Type B pancreatic cell (in vitro differentiated cells): ENCODE measurements around the gene DEFB129. TPM values are rescaled to one million over a fixed set of nuclear protein-coding genes. Genes with fewer than 3 reads are reported as not detected.
"Not testable (repeated sequence)": the region's sequence is repeated elsewhere in the genome, so short reads cannot be mapped to it uniquely, and the experiment has no call there.

Experiments
- DNase-seq: peaks from one replicate; pipeline ENCODE4 v3.0.0; 2021; ENCODE audit warnings: mixed read lengths; ENCODE audit not compliant: unreplicated experiment; ENCODE audit errors: extremely low spot score
- H3K27ac Mint-ChIP-seq: 2 replicates; pipeline ENCODE4 v1.8.0; 2021; ENCODE audit warnings: mild to moderate bottlenecking, mixed read lengths
- H3K27me3 Mint-ChIP-seq: 2 replicates; pipeline ENCODE4 v1.8.0; 2021; ENCODE audit warnings: mixed read lengths
- H3K36me3 Mint-ChIP-seq: 2 replicates; pipeline ENCODE4 v1.8.0; 2021; ENCODE audit warnings: mixed read lengths
- H3K4me1 Mint-ChIP-seq: one replicate; pipeline ENCODE4 v1.8.0; 2021; ENCODE audit warnings: mixed read lengths; ENCODE audit not compliant: unreplicated experiment
- H3K4me3 Mint-ChIP-seq: 2 replicates; pipeline ENCODE4 v1.8.0; 2021; ENCODE audit warnings: mild to moderate bottlenecking, mixed read lengths
- H3K9me3 Mint-ChIP-seq: 2 replicates; pipeline ENCODE4 v1.8.0; 2021; ENCODE audit warnings: mixed read lengths
- total RNA-seq: library from RNA; stranded (reverse); gene quantifications from 2 replicates; pipeline ENCODE4 v1.2.1, GENCODE V29; 2021; ENCODE audit warnings: low replicate concordance
- TF ChIP-seq, protein P1 (sequence below): fragments of 200-600 bp; sonication (generic); conservative IDR thresholded peaks from 2 replicates; pipeline ENCODE4 v1.5.0; 2021; ENCODE audit warnings: antibody characterized with exemption, mild to moderate bottlenecking

Gene DEFB129
- total RNA-seq, 1 donor from 2014 or later: not detected

DNA sequence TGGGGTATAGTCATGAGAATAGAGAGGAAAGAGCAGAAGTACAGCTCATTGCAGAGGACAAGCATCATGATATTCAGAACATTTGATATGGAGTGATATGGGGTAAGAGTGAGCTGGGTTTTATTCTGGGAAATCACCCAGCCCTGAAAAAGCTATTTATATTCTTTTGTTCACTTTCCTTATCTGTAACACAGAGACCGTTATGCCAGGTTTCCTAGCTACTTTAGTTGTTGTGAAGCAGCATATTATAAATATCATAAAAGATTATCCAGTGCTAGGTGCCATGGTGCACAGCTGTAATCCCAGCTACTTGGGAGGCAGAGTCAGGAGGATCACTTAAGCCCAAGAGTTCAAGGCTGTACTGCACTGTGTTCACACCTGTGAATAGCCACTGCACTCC, 9.8 kb upstream of the DEFB129 start:
- H3K4me3 Mint-ChIP-seq: no peak overlapping the region
- no peaks in the 10 kb centered on the region for H3K9me3 Mint-ChIP-seq
- H3K4me1 Mint-ChIP-seq: no peaks in the 10 kb centered on the region
- TF ChIP-seq, protein P1, sequence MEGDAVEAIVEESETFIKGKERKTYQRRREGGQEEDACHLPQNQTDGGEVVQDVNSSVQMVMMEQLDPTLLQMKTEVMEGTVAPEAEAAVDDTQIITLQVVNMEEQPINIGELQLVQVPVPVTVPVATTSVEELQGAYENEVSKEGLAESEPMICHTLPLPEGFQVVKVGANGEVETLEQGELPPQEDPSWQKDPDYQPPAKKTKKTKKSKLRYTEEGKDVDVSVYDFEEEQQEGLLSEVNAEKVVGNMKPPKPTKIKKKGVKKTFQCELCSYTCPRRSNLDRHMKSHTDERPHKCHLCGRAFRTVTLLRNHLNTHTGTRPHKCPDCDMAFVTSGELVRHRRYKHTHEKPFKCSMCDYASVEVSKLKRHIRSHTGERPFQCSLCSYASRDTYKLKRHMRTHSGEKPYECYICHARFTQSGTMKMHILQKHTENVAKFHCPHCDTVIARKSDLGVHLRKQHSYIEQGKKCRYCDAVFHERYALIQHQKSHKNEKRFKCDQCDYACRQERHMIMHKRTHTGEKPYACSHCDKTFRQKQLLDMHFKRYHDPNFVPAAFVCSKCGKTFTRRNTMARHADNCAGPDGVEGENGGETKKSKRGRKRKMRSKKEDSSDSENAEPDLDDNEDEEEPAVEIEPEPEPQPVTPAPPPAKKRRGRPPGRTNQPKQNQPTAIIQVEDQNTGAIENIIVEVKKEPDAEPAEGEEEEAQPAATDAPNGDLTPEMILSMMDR: no peak
- no peaks in the 10 kb centered on the region for H3K36me3 Mint-ChIP-seq
- no peak for DNase-seq
- peaks cover 66% of the 10 kb centered on the region for H3K27me3 Mint-ChIP-seq
- H3K27ac Mint-ChIP-seq: no peak overlapping the region

DNA sequence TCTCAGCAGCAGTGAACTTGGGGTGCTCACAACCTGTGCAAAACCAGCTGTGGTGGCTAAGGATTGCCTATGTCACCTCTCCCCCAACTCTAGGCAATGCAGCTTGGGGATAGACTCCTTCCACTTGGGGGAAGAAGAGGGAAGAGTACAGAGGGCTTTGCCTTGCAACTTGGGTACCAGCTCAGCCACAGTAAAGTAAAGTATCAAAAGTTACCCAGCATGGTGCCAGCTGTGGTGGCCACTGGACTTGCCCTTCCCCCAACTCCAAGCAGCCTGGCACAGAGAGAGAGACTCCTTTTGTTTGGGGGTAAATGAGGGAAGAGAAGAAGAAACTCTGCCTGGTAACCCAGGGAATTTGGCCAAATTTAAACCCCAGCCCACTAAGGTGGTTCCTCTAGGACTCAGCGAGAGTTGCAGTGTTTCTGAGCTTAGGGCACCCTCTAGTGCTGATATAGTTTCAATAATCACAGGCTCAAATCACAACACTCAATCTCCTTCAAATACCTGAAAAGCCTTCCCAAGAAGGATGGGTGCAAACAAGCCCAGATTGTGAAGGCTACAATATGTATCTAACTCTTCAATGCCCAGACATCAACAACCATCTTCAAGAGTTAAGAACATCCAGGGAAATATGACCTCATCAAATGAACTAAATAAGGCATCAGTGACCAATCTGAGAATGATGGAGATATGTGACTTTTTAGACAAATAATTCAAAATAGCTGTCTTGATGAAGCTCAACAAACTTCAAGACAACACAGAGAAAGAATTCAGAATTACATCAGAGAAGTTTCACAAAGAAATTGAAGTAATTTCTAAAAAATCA, 7.6 kb upstream of the DEFB129 start:
- H3K36me3 Mint-ChIP-seq: no peaks in the 10 kb centered on the region
- no peaks in the 10 kb centered on the region for H3K4me1 Mint-ChIP-seq
- DNase-seq: no peak

DNA sequence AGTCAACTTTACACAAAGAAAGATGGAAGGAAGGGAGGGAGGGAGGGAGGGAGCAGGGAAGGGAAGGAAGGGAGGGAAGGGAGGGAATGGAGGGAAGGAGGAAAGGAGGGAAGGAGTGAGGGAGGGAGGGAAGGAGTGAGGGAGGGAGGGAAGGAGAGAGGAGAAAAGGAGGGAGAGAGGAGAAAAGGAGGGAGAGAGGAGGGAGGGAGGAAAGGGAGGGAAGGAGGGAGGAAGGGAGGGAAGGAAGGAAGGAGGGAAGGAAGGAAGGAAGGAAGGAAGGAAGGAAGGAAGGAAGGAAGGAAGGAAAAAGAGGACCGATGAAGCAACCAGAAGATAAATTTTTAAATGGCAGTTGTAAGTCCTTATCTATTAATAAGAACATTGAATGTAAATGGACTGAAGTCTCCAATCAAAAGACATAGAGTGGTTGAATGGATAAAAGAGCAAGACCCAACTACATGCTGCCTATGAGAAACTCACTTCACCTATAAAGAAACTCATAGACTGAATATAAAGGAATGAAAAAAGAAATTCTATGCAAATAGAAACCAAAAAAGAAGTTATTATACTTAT, 5.7 kb upstream of the DEFB129 start:
- TF ChIP-seq, protein P1: no peak

More for the DNA sequence above, 7.6 kb upstream of the DEFB129 start:
- Mint-ChIP-seq H3K9me3 (no peaks in the 10 kb centered on the region), H3K4me3 (no peak overlapping the region), H3K27me3 (peaks cover 63% of the 10 kb centered on the region), H3K27ac (no peak overlapping the region)
- TF ChIP-seq, protein P1: peak; percentile 65

DNA sequence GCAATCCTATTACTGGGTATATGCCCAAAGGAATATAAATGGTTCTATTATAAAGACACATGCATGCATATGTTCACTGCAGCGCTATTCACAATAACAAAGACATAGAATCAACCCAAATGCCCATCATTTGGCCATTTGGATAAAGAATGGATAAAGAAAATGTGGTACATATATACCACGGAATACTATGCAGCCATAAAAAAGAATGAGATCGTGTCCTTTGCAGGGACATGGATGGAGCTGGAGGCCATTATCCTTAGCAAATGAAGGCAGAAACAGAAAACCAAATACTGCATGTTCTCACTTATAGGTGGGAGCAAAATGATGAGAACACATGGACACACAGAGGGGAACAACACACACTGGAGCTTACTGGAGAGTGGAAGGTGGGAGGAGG, 1.2 kb upstream of the DEFB129 start:
- H3K4me1 Mint-ChIP-seq, H3K27ac Mint-ChIP-seq, DNase-seq, H3K4me3 Mint-ChIP-seq, H3K36me3 Mint-ChIP-seq, H3K9me3 Mint-ChIP-seq: not testable (repeated sequence)
- peaks cover 56% of the 10 kb centered on the region for H3K27me3 Mint-ChIP-seq

More for the DNA sequence above, 5.7 kb upstream of the DEFB129 start:
- H3K9me3 Mint-ChIP-seq: no peaks in the 10 kb centered on the region
- no peaks in the 10 kb centered on the region for H3K36me3 Mint-ChIP-seq
- H3K4me1 Mint-ChIP-seq: no peaks in the 10 kb centered on the region
- no peak overlapping the region for H3K4me3 Mint-ChIP-seq
- no peak overlapping the region for H3K27ac Mint-ChIP-seq
- peaks cover 69% of the 10 kb centered on the region for H3K27me3 Mint-ChIP-seq
- DNase-seq: no peak

DNA sequence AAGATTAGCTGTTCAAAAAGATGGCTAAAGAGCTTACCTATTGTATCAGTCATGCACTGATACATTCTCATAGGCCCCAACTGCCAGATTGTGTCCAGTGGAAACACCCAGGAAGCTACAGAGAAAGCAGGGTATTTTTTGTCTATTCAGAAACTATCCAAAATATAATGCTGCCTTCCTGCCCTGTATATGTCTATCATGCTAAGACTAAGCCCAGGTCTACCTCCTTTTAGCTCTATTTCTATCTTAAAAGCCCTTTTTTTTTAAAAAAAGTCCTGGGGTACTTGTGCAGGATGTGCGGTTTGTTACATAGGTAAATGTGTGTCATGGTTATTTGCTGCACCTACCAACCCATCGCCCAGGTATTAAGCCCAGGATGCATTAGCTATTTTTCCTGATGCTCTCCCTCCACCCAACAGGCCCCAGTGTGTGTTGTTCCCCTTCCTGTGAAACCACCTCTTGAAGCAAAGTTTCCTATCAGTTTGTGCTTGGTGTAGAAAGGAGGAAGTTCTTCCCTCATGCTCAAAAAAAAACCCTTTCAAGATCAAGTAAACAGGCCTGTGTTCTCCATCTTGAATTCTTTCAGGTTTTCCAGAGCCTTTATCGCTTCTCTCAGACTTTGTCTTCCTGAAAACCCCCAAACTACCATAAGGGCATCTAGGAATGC, 514 bp downstream of the DEFB129 start:
- H3K4me3 Mint-ChIP-seq: no peak overlapping the region
- H3K9me3 Mint-ChIP-seq: no peaks in the 10 kb centered on the region
- no peak overlapping the region for H3K27ac Mint-ChIP-seq
- no peaks in the 10 kb centered on the region for H3K4me1 Mint-ChIP-seq
- no peaks in the 10 kb centered on the region for H3K36me3 Mint-ChIP-seq
- peaks cover 46% of the 10 kb centered on the region for H3K27me3 Mint-ChIP-seq
- TF ChIP-seq, protein P1: no peak
- no peak for DNase-seq

DNA sequence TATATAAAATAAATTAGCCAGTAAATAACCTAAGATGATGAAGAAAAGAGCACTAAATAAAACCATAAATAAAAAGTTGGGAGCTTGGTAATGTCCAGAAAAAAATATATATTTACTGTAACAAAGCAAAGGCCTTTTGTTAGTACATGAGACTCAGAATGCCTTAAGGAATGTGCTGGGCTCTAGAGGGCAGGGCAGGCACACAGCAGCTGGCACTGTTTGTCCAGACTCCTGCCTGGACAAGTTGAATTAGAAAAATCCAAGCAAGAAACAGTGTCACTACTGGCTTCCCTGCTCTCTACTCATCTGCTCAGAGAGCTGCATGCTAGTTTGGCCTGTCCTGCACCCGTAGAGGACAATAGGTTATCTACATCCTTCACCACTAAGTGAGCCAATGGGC, 8.8 kb downstream of the DEFB129 start:
- TF ChIP-seq, protein P1: no peak
- Mint-ChIP-seq H3K9me3 (no peaks in the 10 kb centered on the region), H3K27me3 (peaks cover 20% of the 10 kb centered on the region), H3K27ac (no peak overlapping the region), H3K4me1 (no peaks in the 10 kb centered on the region), H3K36me3 (no peaks in the 10 kb centered on the region), H3K4me3 (no peak overlapping the region)
- DNase-seq: no peak
